NCI-H187 (cell line): Measurements from ENCODE around the gene NRIP1.

ENCODE experiments used
- DNase-seq, 2 experiments: peaks; one replicate each; lab custom pipeline; 2025; lab: John Stamatoyannopoulos, UW

Gene NRIP1

DNA sequence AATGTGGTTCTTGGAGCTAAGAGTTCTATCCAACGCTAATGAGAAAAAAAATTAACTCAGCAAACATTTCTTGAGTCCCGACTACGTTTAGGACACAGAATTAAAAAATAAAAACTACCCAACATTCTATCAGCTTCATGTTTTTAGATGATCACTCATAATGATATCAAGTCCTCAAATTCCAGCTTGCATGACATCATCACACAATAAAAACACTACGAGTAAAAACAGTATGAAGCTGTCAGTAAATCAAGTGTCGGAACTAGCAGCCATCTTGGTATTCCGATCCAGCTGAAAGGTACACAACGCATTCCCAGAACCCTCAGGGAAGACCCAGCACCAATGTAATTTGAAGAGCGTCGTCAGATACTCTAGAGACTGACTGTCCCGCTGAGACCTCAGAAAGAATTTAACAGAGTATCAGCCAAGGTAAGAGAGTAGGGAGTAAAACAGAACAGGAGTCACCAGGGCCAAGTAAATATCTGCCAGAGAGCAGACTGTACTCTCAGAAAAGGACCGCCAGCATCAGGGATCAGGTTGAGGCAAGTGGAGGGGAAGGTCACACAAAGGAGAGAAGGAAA, 57.0 kb downstream of the NRIP1 start:
- no peak for DNase-seq

DNA sequence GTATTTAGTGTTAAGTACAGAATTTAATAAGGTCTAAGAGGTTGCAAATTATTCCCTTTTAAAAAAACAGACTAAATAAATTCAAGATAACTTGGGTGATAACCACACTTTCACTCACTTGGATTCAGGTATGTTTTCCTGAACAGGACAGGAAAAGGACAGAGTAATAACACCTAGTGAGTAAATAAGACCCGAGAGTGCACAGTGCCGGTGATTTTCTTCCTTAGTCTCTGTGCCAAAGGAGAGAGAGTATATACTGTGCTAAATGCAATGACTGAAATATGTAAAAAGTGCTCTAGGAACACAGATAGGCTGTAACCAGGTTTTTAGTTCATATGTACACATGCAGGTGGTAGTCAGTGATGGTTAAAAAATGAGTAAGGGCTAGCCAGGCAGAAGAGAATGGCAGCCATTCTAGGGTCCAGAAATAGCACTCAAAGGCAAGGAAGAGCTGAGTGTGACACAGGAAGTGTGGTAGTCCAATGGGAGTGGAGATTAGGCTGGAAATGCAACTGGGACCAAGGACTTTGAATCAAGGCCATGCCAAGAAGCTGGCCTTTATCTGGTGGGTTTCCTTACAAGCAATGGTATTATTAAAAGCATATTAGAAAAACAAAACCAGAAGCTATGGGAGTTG, 58.1 kb downstream of the NRIP1 start:
- DNase-seq = no peak

DNA sequence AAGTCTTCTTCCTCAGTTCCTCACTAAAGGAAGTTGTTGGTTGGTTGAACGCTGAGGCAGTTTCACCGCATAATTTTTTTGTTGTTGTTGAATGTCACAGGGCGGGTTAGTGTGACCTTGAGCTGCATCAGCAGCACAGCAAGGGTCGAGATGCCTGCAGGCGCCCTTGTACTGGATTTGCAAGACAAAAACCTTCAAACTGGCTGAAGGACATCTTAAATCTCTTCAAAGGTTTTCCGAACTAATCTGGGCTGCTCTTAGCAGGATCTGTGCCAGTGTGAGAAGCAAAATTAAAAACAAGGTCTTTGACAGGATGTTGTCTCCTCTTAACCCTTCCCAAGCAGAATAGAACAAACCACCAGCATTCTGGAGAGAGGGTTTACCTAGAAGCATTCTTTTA, 59.4 kb downstream of the NRIP1 start:
- DNase-seq = no peak

DNA sequence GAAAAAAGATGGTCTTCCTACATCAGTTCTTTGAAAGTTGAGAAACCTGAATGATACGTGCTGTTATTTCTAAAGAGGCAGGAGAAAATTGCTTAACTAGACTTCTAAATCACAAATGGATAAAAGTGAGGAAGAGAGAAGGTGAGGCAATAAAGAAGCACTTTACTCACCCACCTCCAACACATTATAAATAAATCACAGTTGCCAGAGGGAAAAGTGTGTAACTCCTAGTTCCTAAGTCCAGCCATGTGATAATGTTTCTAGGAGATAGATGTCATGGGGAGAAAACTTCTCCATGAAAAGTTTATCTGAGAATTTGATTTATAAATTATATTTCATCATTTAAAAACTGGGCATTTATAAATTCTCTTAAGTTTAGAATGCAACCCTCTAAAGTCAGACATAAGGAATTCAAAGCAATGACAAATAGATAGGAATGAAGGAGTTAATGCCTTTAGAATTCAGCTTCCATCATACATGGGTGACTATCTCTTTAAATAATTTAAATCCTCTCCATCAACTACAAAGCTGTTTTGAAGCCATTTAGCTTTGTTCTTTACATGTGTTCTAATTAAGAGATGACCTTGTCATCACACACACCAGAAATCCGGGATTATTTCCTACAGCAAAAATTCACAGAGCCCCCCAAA, 60.0 kb downstream of the NRIP1 start:
- DNase-seq = no peak

DNA sequence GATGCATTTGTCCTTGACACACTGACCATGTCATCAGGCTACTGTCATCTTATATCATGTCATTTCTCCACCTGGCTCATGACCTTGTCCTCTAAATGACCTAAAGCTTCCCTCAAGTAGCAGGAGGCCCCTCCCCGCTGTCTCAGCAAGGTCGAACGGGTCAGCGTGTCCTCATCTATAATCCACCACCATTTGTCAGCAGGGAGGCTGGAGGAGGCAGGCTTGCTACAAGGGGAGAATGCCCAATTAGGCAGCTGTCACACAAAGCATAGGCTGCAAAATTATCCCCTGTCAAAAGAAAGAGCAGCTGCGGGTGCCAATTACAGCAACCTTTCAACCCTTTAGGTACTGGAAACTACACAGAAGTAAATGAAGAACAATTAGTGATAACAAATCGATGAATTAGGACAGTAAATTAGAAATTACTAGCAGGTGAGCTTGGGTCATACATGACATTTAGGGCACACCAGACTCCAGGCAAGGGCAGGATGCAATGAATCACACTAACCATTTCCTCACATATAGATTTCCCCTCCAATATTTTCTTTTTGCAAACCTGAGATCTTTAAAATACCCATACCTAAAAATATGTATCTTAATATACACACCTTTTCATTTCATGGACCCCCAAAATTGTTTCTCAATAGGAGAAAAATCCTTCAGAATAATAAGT, 61.2 kb downstream of the NRIP1 start:
- DNase-seq = no peak

DNA sequence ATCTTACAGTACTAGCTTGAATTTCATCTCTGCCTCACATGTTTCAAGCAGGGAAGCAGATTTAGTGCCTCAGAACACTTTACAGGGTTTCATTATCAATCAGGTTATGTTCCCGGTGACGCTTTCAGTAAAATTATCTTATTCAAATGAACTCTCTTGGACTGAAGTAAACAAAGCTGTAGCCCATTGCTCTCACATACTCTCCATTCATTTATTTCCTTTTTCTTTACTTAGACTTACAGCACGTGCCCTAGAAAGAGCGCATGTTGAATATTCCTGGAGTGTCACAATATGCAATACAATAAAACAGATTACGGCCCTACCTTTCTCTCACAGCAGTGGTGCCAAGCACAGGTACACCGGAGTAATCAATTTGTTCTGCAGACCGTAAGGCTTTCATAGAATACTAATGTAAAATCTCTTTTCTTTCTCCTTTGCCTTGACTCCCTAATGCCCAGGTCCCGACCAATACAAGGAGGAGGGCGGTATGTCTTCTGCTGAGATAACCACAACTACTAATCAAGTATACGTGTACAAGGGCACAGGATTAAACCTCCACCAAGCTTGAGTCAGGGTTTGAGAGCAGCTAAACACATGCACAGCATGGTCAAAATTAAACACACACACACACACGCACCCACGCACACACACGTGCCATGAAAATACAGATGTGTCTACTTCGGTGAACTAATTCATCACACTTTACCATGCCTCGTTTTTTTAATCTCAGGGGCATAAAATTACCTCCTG, 62.8 kb downstream of the NRIP1 start:
- DNase-seq = no peak

DNA sequence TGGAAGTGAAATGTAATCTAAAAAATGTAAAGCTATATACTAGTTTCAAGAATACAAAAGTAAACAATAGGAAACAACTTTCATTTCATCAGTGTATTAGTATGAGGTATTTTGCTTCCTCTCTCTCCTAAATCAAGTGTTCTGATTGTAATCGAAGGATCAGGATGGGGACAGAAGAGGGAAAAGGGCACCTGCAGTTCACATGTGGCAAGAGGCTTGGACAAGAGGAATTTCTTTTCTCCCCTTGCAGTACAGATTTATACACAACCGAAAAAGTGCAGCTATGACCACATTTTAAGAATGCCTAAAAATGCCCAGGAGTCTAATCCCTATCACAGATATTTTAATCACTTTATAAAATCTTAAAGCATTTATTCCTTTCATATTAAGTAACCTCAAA, 63.7 kb downstream of the NRIP1 start:
- no peak for DNase-seq

DNA sequence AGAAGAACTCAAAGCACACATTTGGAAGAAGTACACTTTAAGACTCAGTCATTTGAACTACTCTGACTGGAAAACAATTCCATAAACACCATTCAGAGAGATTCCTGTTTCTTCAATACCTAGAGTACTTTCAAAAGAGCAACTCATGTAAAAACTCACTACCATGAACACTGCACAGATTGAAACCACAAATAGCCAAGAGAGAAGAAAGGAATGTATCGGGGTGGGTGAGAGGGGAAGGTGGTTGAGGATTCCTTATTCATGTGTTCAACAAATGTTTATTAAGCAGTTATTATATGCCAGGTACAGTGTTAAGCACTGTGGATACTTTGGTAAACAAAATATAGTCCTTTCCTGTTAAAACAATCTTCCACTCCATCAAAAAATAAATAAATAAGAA, 64.7 kb downstream of the NRIP1 start:
- no peak for DNase-seq

DNA sequence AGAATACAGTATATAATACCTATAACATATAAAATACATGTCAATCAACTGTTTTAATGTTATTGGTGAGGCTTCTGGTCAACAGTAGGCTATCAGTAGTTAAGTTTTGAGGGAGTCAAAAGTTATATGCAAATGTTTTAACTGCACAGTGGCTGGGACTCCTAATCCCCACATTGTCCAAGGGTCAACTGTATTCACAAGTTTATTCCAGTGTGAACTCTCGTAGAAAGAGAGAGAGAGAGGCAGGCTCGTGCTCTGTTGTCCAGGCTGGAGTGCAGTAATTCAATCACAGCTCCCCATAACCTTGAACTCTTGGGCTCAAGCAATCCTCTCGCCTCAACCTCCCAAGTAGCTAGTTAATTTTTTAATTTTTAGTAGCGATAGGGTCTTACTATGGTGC, 66.0 kb downstream of the NRIP1 start:
- no peak for DNase-seq

DNA sequence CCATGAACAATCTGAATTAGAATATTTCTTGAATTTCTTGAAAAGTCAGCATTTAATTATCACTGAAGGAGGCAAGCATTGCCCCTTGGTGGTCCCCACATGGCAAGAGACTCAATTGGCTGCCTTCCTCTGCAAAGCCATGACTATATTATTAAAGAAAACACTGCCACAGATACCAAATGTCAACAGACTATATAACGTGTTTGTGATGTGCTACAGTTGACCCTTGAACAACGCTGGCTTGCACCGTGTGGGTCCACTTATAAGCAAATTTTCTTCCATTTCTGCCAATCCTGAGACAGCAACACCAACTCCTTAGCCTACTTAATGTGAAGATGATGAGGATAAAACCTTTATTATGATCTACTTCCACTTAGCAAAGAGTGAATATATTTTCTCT, 66.5 kb downstream of the NRIP1 start:
- DNase-seq = no peak

DNA sequence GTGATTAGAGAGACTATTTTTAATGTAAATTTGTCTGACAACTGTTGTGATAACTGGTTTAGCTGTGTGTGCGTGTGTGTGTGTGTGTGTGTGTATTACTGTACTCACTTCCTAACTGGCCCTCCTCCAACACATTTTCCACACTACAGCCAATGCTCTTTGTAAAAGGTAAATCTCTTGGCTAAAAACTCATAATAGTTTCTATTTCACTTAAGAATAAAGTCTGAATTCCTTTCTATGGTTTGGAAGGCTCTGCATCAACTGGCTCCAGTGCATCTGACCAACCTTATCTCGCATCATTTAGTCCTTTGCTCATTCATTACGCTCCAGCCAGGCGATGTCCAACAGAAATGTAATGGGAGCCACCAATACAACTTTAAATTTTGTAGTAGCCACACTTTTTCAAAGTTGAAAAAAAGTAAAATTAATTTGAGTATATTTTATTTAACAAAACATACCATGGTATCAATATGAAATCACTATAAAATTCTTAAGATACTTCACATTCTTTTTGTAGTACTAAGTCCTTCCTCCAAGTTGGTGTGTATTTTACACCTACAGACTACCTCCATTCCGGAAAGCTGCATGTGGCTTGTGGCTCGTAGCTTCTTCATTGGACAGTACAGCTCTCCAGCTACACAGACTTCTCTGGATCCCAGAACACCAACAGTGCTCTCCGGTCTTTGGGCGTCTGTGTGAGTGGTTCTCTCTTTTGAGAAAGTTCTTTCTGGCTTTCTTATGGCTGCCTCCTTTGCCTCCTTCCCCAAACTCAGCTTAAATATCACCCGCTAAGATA, 68.9 kb downstream of the NRIP1 start:
- no peak for DNase-seq

DNA sequence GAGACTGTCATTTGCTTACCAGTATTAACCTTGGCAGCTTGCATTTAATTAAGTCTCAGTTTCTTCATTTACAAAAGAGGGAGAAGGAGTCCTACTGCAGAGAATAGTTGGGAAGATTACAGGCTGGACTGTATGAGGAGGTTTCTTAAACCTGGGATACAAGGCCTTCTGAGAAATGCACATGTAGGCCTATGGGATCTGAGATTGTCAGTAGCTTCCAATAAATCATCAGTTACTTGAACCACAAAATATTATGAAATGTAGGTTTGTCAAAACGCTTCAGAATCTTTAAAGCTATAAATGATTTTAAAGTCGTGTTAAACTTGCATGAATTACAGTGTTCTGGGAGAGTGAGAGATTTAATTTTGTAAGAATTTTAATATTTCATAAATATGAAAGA, 69.6 kb downstream of the NRIP1 start:
- DNase-seq = no peak

DNA sequence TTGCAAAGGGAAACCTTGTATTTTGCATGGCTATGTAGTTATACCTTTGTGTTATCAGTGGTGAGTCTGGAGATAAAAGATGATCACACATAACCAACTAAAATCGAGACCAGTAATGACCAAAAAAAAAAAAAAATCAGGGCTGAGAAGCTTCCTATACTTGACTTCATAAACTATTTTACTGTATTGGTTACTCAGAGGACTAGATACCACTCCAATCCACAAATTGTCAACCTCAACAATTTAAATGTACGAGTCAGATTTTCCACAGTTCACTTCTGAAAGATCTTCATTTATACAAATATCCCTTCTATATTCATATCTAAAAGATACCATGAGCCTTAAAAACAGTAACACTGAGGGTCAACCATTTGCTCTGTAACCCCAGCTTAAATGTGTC, 71.7 kb downstream of the NRIP1 start:
- no peak for DNase-seq

DNA sequence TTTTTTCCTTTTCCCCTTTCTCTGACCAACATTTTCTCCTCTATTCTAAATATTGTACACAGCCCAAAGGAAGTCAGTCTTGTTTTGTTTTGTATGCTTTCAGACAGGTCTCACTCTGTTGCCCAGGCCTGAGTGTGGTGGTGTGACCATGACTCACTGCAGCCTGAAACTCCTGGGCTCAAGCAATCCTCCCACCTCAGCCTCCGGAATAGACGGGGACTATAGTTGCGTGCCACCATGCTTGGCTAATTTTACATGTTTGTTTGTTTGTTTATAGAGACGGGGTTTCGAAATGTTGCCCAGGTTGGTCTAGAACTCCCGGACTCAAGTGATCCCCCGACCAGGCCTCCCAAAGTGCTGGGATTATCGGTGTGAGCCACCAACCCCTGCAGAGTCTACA, 72.8 kb downstream of the NRIP1 start:
- no peak for DNase-seq

DNA sequence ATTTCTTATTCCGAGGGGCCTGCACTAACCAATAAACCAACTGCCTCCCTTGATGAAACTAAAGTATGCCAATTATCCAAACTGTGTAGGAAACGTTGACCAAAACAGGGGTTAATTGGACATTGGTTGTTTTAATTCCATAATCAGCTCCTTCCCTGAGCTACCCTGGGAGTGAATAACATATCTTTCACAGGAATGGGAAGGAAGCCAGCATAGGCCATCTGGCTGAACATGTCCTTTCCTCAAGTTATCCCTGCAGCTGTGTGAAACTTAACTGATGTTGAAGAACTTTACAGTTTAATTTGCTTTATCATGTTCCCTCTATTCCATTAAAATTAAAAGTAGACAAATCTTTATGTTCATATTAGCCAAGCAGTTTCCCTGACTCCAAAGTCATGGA, 75.4 kb downstream of the NRIP1 start:
- no peak for DNase-seq

DNA sequence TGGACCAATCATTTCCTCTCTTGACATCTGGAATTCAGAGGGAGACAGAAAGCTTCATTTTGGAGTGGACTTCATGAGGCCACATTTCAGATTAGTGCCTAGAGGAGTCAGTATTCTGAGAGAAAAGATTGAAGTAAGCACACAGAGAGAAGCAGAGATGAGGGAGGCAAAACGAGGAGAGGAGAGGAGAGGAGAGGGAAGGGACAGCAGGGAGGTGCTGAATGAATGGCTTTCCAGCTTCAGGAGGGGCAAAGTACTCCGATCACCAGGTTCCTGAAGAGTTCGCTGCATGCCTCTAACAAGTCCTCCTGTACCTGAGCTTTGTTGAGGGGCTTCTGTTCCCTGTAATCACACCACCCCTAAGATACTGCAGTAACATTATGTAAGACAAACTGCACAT, 76.0 kb downstream of the NRIP1 start:
- no peak for DNase-seq

DNA sequence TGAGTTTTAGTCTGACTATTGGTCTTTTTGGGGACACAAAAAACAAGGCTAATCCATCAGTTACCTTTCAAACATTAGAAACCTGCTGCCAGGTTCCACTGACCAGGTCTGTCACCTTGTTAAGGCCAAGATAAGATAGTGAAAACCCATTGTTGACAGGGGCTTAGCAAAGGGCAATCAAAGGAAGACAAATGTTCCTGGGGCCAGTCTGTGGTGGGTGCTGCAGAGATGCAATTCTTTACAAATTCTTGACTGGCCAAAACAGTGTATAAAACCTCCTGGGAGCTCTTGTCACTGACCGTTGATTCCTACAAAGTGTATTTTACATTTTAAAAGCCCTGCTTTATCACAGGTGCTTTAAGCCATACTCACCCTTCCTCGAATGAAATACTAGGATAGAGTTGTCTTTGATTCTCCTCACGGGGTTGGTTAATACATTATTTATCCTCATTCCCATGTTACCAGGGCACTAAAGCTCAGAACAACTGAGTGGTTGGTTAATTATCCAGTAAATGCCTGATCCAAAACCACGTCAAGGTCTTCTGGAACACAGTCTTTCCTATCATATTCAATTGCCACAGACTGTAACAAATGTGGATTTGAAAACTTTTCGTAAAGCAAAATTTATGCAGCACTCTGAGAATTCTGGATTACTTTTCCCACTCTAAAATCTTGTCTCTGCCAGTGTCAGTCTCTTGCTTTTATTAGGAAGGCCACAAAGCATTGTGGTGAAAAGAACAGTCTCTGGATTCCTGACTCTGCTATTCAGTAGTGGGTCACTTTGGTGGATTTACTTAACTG, 77.2 kb downstream of the NRIP1 start:
- no peak for DNase-seq

DNA sequence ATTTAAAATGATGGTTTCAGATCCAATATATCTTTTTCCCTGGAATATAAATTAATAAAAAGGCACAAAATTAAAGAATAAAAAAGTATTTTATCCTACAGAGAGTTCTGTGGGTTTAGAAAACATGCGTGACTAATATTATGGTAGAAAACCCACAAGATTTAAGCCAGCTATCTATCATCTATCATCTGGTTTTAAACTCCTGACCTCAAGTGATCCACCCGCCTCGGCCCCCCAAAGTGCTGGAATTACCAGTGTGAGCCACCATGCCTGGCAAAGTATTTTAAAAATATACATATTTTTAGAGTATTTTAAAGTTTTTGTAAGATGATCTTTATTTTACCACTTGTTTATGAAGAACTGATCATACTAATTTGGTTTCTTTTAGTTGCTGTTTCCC, 79.5 kb downstream of the NRIP1 start:
- DNase-seq = no peak

DNA sequence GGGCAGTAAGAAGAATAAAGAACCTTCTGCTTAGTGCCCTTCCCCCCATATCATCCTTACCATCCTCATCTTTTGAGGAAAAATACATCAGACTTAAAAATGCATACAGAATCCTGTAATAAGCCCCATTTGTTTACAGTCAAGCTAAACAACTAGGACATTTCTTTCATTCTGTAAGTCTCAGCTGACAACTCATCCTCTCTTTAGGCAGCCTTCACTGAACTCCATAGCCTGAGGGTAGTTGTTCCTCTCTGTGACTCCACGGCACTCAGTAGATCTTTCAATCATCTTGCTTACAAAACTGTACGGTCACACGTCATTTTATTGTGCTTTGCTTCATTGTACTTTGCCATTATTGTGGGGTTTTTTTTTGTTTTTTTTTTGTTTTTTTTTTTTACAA, 82.5 kb downstream of the NRIP1 start:
- DNase-seq = no peak

DNA sequence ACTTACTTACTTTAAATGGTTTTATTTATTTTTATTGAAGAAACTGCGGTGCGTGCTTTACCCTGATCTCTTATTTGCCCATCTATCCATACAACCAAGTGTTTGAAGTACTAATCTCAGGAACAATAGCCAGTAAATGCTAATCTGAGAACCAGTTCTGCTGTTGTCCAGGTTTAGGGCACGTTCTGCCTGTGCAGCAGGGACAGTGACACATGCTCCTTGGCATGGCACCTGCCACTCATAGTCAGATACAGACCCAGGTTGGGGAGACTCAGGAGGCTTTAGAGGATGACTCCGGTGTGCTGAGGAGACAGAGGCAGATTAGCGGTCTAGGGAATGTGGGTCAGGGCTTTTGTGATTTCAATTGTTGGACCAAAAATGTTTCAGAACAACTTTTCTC, 83.6 kb downstream of the NRIP1 start:
- DNase-seq = no peak

DNA sequence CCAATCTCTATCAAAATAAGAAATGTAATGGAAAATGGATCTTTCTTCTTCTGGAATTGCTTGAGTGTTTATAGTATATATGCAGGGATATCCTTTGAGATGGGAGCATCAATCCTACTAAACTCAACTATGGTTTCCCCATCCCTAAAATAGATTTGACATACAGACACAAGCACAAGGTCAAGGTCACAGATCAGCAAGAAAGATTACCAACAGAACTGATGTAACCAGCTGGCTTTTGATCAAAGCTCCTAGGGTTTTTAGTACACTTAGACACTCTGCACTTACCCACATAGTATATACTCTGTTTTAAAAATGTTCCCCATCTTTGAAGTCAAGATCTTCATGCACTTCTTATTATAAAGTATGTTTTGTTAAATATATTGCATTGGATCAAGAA, 85.5 kb downstream of the NRIP1 start:
- no peak for DNase-seq
